Mesothelial cell of epicardium (in vitro differentiated cells): ENCODE data around the gene TCTN3. TPM values are rescaled to one million over a fixed set of nuclear protein-coding genes. Genes with fewer than 3 reads are reported as not detected.
"Not testable (repeated sequence)": the region's sequence is repeated elsewhere in the genome, so short reads cannot be mapped to it uniquely, and the experiment has no call there.

Source experiments
- DNase-seq, 2 experiments: peaks; one replicate each; pipeline ENCODE4 v3.0.0; 2021; ENCODE audit warnings: low spot score in 2 of 2; ENCODE audit not compliant: unreplicated experiment in 2 of 2
- H3K27ac Mint-ChIP-seq: 2 replicates; pipeline ENCODE4 v1.8.0; 2021; ENCODE audit warnings: mixed read lengths
- H3K27me3 Mint-ChIP-seq: 2 replicates; pipeline ENCODE4 v1.8.0; 2021; ENCODE audit warnings: low read depth, mixed read lengths
- H3K36me3 Mint-ChIP-seq: 2 replicates; pipeline ENCODE4 v1.8.0; 2021; ENCODE audit warnings: mixed read lengths
- H3K4me1 Mint-ChIP-seq: 2 replicates; pipeline ENCODE4 v1.8.0; 2021; ENCODE audit warnings: mixed read lengths
- H3K4me3 Mint-ChIP-seq: 2 replicates; pipeline ENCODE4 v1.8.0; 2021; ENCODE audit warnings: mild to moderate bottlenecking, moderate library complexity, mixed read lengths
- H3K9me3 Mint-ChIP-seq: 2 replicates; pipeline ENCODE4 v1.8.0; 2021; ENCODE audit warnings: mixed read lengths
- total RNA-seq: library from RNA; stranded (reverse); gene quantifications from 3 replicates; pipeline ENCODE4 v1.2.1, GENCODE V29; 2021
- TF ChIP-seq, protein P1 (sequence below): fragments of 200-600 bp; sonication (generic); IDR thresholded peaks from one replicate; pipeline ENCODE4 v1.5.0; 2021; ENCODE audit warnings: antibody characterized with exemption; ENCODE audit not compliant: unreplicated experiment

The TCTN3 gene
- total RNA-seq, 1 donor from 2014 or later: 45.7 TPM

DNA sequence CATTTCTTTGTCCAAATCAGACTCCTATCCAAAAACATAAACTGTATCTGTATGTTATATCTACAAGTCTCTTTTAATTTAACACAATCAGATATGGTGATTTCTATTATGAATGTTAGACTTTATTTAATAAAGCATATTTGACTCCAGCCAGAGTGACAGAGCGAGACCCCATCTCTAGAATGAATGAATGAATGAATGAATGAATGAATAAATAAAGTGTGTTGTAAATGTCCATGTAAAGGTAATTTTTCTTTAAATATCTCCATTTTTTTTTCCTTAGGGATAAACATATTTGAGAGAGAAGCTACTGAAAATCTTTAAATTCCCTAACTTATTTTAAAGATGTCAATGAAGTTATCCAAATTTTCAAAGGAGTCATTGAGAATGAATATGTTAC, 19.1 kb downstream of the TCTN3 start:
- Mint-ChIP-seq H3K4me1 (peaks cover 4% of the 10 kb centered on the region), H3K36me3 (peaks cover 23% of the 10 kb centered on the region), H3K4me3 (no peak overlapping the region), H3K27me3 (no peaks in the 10 kb centered on the region), H3K9me3 (no peaks in the 10 kb centered on the region), H3K27ac (no peak overlapping the region)
- DNase-seq: no peak
- TF ChIP-seq, protein P1, sequence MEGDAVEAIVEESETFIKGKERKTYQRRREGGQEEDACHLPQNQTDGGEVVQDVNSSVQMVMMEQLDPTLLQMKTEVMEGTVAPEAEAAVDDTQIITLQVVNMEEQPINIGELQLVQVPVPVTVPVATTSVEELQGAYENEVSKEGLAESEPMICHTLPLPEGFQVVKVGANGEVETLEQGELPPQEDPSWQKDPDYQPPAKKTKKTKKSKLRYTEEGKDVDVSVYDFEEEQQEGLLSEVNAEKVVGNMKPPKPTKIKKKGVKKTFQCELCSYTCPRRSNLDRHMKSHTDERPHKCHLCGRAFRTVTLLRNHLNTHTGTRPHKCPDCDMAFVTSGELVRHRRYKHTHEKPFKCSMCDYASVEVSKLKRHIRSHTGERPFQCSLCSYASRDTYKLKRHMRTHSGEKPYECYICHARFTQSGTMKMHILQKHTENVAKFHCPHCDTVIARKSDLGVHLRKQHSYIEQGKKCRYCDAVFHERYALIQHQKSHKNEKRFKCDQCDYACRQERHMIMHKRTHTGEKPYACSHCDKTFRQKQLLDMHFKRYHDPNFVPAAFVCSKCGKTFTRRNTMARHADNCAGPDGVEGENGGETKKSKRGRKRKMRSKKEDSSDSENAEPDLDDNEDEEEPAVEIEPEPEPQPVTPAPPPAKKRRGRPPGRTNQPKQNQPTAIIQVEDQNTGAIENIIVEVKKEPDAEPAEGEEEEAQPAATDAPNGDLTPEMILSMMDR: no peak

DNA sequence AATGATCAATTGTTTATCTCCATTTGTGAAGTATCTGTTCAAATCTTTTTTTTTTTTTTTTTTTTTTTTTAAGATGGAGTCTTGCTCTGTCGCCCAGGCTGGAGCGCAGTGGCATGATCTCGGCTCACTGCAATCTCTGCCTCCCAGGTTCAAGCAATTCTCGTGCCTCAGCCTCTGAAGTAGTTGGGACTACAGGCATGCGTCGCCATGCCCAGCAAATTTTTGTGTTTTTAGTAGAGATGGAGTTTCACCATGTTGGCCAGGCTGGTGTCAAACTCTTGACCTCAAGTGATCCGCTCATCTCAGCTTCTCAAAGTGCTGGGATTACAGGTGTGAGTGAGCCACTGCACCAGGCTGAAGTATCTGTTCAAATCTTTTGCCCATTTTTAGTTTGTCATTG, 21.1 kb downstream of the TCTN3 start:
- H3K4me1 Mint-ChIP-seq, H3K9me3 Mint-ChIP-seq, H3K27ac Mint-ChIP-seq, H3K4me3 Mint-ChIP-seq, DNase-seq, H3K27me3 Mint-ChIP-seq: not testable (repeated sequence)
- H3K36me3 Mint-ChIP-seq: peaks cover 35% of the 10 kb centered on the region

DNA sequence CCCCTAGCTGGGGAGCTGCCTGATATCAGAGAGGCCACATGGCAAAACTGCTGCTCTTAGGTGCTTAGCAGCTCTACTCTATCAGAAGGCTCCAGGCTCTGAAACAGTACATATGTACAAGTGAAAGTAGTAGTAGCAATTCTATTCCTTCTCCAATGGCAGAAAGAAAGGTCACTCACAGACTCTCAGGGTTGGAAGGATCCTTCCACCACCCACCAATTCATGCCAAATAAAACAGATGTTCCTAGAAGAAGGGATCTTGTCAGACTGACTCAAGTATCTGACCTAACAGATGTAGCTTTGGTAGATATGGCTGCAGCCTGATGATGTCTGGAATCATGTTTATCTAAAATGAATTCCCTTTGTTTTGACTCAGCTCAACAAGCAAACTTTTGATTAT, 29.2 kb downstream of the TCTN3 start:
- no peak for DNase-seq
- H3K9me3 Mint-ChIP-seq: no peaks in the 10 kb centered on the region
- no peak overlapping the region for H3K4me3 Mint-ChIP-seq
- no peaks in the 10 kb centered on the region for H3K27me3 Mint-ChIP-seq
- peaks cover 16% of the 10 kb centered on the region for H3K36me3 Mint-ChIP-seq
- H3K27ac Mint-ChIP-seq: no peak overlapping the region
- no peaks in the 10 kb centered on the region for H3K4me1 Mint-ChIP-seq
- TF ChIP-seq, protein P1: no peak

DNA sequence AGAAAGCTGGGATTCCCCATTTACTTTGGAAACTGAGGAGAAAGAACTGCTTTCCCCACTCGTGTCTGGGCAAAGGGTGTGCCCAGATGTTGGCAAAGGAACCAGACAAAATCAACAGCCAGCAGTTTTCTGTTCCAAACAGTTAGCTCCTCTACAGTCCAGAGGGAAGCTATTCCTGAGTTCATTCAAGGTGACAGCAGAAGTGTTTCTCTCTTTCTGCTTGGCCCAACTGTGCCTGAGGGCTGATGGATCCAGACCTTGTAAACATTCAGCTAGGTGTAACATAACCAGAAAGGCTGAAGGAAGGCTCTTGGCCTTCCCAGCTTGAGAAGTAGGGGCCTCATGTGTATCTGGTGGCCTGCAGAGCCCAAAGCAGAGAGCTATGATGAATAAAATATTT, 30.2 kb downstream of the TCTN3 start:
- no peaks in the 10 kb centered on the region for H3K9me3 Mint-ChIP-seq
- no peaks in the 10 kb centered on the region for H3K4me1 Mint-ChIP-seq
- TF ChIP-seq, protein P1: no peak
- peaks cover 7% of the 10 kb centered on the region for H3K36me3 Mint-ChIP-seq
- DNase-seq: no peak
- no peaks in the 10 kb centered on the region for H3K27me3 Mint-ChIP-seq
- H3K27ac Mint-ChIP-seq: no peak overlapping the region
- H3K4me3 Mint-ChIP-seq: no peak overlapping the region

DNA sequence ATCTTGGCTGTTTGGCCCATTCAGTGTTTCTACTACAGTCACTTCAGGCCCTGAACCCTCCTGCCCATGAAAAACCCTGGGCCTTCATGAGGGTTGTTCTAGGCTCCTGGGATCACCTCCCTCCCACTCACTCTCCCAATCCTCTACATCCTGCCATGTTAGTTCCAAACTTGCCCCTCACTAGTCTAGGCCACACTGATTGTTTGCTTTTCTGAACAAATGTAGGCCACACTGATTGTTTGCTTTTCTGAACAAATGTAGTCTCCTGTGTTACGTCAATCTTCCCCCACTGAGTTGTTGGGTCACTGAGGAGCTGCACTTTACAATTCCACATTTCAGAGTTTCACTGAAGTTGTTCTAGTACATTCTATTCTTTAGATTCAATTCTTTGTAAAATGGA, 31.9 kb downstream of the TCTN3 start:
- no peak overlapping the region for H3K4me3 Mint-ChIP-seq
- TF ChIP-seq, protein P1: no peak
- no peak for DNase-seq
- no peaks in the 10 kb centered on the region for H3K4me1 Mint-ChIP-seq
- peaks cover 4% of the 10 kb centered on the region for H3K36me3 Mint-ChIP-seq
- H3K9me3 Mint-ChIP-seq: no peaks in the 10 kb centered on the region
- no peaks in the 10 kb centered on the region for H3K27me3 Mint-ChIP-seq
- H3K27ac Mint-ChIP-seq: no peak overlapping the region

DNA sequence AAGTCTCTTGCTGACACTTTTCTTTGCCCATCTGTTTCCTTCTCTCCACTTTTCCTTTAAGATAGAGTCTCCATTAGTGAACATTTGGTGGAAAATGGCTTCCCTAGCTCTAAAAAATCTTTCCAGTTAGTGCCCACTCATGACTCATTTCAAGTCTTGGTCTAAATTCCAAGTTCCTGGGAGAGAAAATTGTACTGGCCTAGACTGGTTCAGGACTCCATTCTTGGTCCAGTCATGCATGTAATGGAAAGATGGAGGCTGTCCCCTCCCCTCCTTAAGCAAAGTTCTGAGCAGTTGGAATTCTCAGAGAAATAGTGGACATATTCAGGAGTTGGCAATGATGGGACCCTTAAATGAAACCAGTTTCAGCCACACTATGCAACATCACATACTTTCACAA, 33.4 kb downstream of the TCTN3 start:
- no peaks in the 10 kb centered on the region for H3K9me3 Mint-ChIP-seq
- peaks cover 6% of the 10 kb centered on the region for H3K4me1 Mint-ChIP-seq
- no peak for DNase-seq
- no peaks in the 10 kb centered on the region for H3K27me3 Mint-ChIP-seq
- TF ChIP-seq, protein P1: no peak
- no peak overlapping the region for H3K4me3 Mint-ChIP-seq
- no peak overlapping the region for H3K27ac Mint-ChIP-seq
- peaks cover 4% of the 10 kb centered on the region for H3K36me3 Mint-ChIP-seq
